DND-41 (cell line): Measurements from ENCODE around the gene FLNC.

Source experiments
- ATAC-seq: fragments of 200-7000 bp; cut with Tn5 transposase; 3 replicates; pipeline ENCODE4 v1.9.1; 2021; ENCODE audit warnings: low read depth; ENCODE audit not compliant: insufficient read depth
- DNase-seq: peaks from one replicate; pipeline ENCODE4 v3.0.0-alpha.2; 2020
- H2AFZ ChIP-seq: 2 replicates; pipeline ENCODE4 v1.6.0; 2012; ENCODE audit warnings: low read depth, low read length
- H3K27ac ChIP-seq: 2 replicates; pipeline ENCODE4 v1.5.1; 2012; ENCODE audit warnings: low read length, inconsistent platforms
- H3K27me3 ChIP-seq: fragments of 200-600 bp; sonication (generic); 2 replicates; pipeline ENCODE4 v1.6.0; 2012; ENCODE audit warnings: low read length, mild to moderate bottlenecking, inconsistent platforms; ENCODE audit not compliant: insufficient read depth, poor library complexity
- H3K36me3 ChIP-seq: 2 replicates; pipeline ENCODE4 v1.5.1; 2012; ENCODE audit warnings: low read length, inconsistent platforms; ENCODE audit not compliant: insufficient read depth
- H3K4me1 ChIP-seq: 2 replicates; pipeline ENCODE4 v1.5.1; 2012; ENCODE audit warnings: mild to moderate bottlenecking, low read length; ENCODE audit not compliant: insufficient read depth
- H3K4me2 ChIP-seq: 2 replicates; pipeline ENCODE4 v1.6.0; 2012; ENCODE audit warnings: mild to moderate bottlenecking, moderate library complexity, low read length, inconsistent platforms; ENCODE audit not compliant: insufficient read depth
- H3K4me3 ChIP-seq, 2 experiments: fragments of 200-600 bp in 1 of 2; shearing (Covaris generic) in 1 of 2; 2 replicates each; pipeline ENCODE4 v1.5.1; 2012 to 2016; ENCODE audit warnings: inconsistent platforms in 2 of 2, low read length in 2 of 2, mild to moderate bottlenecking in 2 of 2, low read depth in 1 of 2, moderate library complexity in 1 of 2
- H3K79me2 ChIP-seq: 2 replicates; pipeline ENCODE4 v1.6.0; 2012; ENCODE audit warnings: low read length, inconsistent platforms; ENCODE audit not compliant: insufficient read depth
- H3K9ac ChIP-seq: 2 replicates; pipeline ENCODE4 v1.6.0; 2012; ENCODE audit warnings: low read depth, mild to moderate bottlenecking, inconsistent platforms, low read length, moderate library complexity
- H3K9me3 ChIP-seq: 2 replicates; pipeline ENCODE4 v1.5.1; 2012; ENCODE audit warnings: low read length, moderate library complexity, mild to moderate bottlenecking, inconsistent platforms; ENCODE audit not compliant: insufficient read depth, severe bottlenecking
- H4K20me1 ChIP-seq: 2 replicates; pipeline ENCODE4 v1.6.0; 2012; ENCODE audit warnings: low read length; ENCODE audit not compliant: insufficient read depth
- CTCF ChIP-seq: IDR thresholded peaks from 2 replicates; pipeline ENCODE4 v1.5.1; 2012; ENCODE audit warnings: borderline replicate concordance, low read length, moderate library complexity, mild to moderate bottlenecking; ENCODE audit not compliant: poor library complexity, severe bottlenecking; ENCODE audit errors: extremely low read depth
- EZH2 ChIP-seq: IDR thresholded peaks from 3 replicates; pipeline ENCODE4 v1.6.1; 2012; ENCODE audit warnings: borderline replicate concordance, low read depth, mild to moderate bottlenecking, moderate library complexity, low read length, inconsistent platforms; ENCODE audit not compliant: severe bottlenecking

The FLNC gene

GRCh38 chr7:128855559-128855958, 25.4 kb downstream of the FLNC start:
- no peaks in the 10 kb centered on the region for H3K79me2 ChIP-seq
- H3K9ac ChIP-seq: no peak overlapping the region
- no peaks in the 10 kb centered on the region for H4K20me1 ChIP-seq
- H2AFZ ChIP-seq: no peak overlapping the region
- no peaks in the 10 kb centered on the region for H3K27me3 ChIP-seq
- ATAC-seq (no peak), DNase-seq (no peak)
- no peak overlapping the region for H3K27ac ChIP-seq
- H3K9me3 ChIP-seq: no peaks in the 10 kb centered on the region
- H3K36me3 ChIP-seq: no peaks in the 10 kb centered on the region
- no peak overlapping the region for H3K4me3 ChIP-seq
- no peaks in the 10 kb centered on the region for H3K4me1 ChIP-seq
- H3K4me2 ChIP-seq: no peak overlapping the region
- no peak for TF ChIP-seq EZH2
- no peak for TF ChIP-seq CTCF

GRCh38 chr7:128856001-128856718, 26.0 kb downstream of the FLNC start:
- TF ChIP-seq EZH2 (no peak), CTCF (no peak)
- Histone ChIP-seq H4K20me1 (no peaks in the 10 kb centered on the region), H2AFZ (no peak overlapping the region), H3K27me3 (no peaks in the 10 kb centered on the region), H3K4me2 (no peak overlapping the region), H3K4me3 (no peak overlapping the region), H3K9me3 (no peaks in the 10 kb centered on the region), H3K27ac (no peak overlapping the region), H3K36me3 (no peaks in the 10 kb centered on the region), H3K9ac (no peak overlapping the region), H3K4me1 (no peaks in the 10 kb centered on the region), H3K79me2 (no peaks in the 10 kb centered on the region)
- DNase-seq (no peak), ATAC-seq (no peak)

- TF ChIP-seq CTCF (no peak), EZH2 (no peak)
- no peak overlapping the region for H2AFZ ChIP-seq
- peaks cover 3% of the 10 kb centered on the region; the same call in 1 of the 2 replicates for H3K36me3 ChIP-seq
- ATAC-seq (no peak), DNase-seq (no peak)
- H3K4me1 ChIP-seq: peaks cover 10% of the 10 kb centered on the region
- peaks cover 9% of the 10 kb centered on the region for H3K79me2 ChIP-seq
- 0 out of 2 replicates have a peak, but pooled peaks cover under 1% of the 10 kb centered on the region for H4K20me1 ChIP-seq
- H3K9ac ChIP-seq: no peak overlapping the region
- H3K9me3 ChIP-seq: no peaks in the 10 kb centered on the region
- no peak overlapping the region for H3K27ac ChIP-seq
- no peak overlapping the region for H3K4me2 ChIP-seq
- no peaks in the 10 kb centered on the region for H3K27me3 ChIP-seq
- no peak overlapping the region for H3K4me3 ChIP-seq
Observed at GRCh38 chr7:128858380-128859231, 28.4 kb downstream of the FLNC start.
